ENCODE data around the gene RBP3. TPM values are rescaled to one million over a fixed set of nuclear protein-coding genes. Genes with fewer than 3 reads are reported as not detected.
A peak's percentile ranks its signal among the peaks of the same experiment; 100 is the strongest.

RBP3 gene
- total RNA-seq, 1 experiment from 2014 or later, result not detected

DNA sequence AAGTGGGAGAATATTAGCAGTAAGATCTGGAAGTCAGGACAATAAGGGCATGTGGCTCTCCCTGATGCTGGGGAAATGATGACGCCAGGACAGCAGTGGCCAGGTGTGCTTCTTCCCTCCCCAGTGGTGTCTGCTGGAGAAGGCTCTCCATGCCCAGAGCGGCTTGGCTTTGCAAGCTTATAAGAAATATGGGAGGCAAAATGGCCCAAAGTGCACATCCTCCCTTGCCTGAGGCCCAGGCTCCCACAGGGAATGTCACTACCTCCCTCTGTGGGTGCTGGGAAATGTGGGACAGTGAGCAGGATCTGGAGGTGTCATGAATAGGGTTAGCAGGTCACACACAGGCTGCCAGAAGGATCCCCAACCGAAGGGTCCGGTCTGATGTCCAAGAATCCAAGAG is 53.0 kb downstream of the RBP3 start:
- no peak for DNase-seq (ENCODE audit: low spot score)

DNA sequence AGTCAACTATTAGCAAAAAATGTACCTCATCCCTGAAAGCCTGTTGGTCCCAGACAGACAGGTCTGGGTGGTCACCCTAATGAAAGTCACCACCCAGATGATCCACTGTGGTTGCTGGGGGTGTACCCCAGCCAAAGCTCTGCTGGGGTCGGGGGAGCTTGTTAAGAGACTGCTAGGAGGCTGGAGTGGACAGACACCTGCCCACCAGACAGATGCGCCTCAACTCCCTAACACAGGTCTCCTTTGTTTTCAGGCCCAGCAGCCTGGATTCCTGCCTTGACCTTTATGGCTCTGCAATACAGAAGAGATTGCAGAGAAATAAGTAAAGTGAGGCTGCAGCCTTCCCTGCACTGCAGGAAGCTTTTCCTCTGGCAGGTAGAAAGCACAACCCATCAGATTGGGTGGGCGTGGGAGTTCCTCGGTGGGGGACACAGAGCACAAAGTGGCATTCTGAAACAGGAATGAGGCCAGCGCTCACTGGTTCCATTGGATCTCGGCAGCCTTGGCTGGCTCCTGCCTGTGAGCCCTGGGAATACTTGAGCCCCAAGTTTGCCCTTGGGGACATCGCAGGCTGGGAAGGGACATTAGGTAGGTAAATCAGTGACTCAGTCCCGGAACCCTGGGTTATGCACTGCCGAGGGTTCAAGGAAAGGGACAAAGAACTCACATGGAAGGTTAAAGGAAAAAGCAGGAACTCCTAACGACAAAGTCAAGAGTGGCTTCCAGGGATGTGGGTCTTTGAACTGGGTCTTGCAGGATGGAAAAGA is 53.9 kb downstream of the RBP3 start:
- DNase-seq (ENCODE audit: low spot score), result no peak

DNA sequence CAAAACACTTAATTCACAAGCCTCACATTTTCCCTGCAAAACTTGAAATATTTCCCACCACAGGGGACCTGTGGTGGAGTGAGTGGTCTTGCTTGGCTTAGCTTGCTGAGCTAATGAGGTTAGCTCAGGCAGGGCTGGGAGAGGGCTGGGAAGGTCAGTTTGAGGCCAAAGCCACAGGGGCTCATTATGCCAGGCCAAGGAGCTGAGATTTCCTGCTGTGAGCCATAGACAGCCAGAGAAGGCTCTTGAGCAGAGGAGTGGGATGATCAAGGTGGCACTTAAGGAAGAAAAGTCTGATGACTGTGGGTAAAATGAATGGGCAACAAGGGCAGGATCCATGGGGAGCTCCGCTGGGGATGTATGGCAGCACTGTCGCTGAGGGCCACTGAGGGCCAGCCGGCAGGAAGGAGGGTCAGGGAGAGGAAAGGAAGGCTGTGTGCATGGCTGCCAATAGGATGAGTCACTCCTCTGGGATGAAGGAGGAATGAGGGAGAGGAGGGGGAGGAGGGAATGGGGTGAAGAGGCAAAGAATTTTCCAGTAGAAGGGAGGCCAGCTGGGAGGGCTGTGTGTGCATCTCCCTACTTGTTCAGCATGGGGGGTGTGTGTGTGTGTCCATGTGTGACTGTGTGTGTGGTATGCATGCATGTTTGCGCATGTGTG is 54.6 kb downstream of the RBP3 start:
- DNase-seq (ENCODE audit: low spot score), result peak; percentile 97

DNA sequence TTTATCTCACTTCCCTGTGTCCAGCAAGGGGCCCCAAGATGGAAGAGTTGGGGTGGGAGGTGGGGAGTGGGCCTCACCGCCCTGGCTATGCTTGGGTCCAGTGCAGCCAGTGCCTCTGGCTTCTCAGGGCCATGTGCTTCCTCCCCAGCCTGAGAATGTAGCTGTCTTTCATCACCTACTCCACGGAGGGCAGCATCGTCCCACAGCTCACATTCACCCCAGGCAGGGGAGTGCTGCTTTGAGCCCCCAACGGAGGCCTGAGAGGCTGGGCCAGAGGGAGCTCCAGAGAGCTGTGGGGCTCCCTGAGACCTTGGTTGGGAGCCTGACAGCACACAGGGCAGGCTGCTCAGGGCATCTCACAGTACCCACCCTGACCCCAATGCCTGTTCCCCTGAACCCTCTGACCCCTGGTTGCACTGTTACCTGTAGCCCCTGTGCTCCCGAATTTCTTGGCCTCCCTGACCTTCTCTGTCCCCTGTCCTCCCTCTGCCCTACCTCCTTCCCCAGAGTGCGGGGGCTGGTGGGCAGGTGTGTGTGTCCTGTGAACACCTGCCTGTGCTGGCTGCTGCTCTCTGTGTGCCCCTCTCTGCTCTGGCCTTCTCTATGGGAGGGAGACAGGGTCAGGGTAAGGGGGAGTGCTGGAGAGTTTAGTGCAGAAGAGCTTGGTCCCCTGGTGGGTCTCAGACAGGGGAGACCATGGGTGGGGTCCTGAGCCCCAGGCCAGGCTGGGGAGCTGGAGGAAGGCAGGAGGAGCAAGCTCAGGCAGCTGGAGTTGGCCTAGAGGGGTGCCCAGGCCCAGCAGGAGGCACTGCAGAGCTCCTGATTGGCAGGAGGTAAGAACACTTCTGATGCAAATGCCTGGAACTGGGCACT is 55.5 kb downstream of the RBP3 start:
- DNase-seq (ENCODE audit: low spot score), result no peak

DNA sequence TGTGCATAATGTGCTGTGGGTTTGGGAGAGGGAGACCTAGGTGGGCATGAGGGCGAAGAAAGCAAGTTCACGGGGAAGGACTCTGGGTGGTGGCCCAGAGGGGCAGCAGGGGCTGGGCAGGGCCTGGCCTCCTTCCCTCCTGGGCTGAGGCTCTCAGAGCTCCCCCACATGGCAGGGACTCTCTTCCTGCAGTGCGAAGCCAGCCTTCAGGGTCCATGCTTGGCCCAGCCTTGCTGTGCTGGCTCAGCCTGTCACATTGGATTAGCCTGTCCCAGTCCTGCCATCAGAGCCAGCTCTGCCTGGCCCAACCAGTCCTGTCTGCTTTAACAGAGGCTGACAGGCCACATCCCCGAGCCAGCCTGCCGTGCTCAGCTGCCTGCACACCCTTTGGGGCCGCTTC is 56.3 kb downstream of the RBP3 start:
- DNase-seq (ENCODE audit: low spot score), result no peak

DNA sequence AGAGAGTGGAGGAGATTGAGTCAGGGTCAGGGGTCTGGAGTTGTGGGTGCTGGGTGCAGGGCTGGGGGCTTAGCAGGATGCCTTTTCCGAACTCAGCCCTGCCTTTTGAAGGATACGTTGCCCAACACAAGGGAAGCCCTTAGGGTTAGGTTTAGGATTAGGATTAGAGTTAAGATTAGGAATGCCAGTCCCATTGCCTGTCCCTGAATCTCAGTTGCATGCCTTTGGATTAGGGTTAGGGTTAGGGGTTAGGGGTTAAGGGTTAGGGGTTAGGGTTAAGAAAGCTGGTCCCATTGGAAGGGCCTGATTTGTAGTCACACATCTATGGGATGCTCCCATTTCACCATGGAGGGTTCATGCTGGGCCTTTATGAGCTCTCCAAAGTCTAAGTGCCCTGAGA is 56.8 kb downstream of the RBP3 start:
- no peak for DNase-seq (ENCODE audit: low spot score)

DNA sequence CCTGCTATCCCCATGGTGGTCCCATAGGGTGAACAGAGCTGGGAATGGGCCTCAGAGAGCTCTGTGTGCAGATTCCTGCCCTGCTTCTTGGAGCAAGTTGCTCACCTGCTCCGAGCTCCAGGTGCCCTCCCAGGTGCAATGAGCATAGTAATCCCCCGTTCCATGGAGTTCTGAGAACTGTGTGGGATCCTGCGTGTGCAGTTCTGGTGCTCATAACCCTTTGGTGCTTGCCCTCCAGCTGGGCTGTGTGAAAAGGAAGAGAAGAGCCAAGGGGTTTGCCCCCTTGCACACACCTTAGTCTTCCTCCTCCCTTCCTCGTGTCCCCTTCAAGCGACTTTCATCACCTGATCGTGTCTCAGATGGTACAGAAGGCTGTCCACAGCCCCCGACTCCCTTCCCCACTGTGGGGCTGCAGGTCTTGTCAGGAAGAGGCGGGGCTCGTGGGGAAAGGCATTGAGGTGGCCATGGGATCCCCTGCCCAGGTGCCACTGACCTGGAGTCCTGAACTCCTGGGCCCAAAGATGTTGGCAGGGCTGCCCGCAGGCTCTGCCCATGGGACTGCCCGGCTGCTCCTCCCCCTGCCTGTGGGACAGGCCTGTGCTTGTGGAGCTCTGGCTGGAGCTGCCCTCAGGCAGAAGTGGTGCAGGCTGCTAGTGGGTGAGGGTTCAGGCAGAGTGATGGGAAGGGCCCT is 57.8 kb downstream of the RBP3 start:
- peak; percentile 23 for DNase-seq (ENCODE audit: low spot score)

DNA sequence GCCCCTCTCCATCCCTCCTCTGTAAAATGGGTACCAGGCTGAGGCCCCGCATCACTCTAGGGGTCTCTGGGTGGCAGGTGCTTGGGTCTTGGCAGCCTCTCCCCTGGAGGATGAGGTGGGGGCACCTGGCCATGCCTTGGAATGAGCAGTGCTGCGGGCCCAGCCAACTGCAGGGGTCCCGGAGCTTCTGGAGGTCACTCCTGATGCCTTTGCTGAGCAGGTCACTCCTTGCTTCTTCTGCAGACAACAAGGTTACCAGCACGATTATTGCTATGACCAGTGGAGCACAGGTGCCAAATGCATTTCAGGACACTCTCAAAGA is 58.3 kb downstream of the RBP3 start:
- DNase-seq (ENCODE audit: low spot score), result no peak

DNA sequence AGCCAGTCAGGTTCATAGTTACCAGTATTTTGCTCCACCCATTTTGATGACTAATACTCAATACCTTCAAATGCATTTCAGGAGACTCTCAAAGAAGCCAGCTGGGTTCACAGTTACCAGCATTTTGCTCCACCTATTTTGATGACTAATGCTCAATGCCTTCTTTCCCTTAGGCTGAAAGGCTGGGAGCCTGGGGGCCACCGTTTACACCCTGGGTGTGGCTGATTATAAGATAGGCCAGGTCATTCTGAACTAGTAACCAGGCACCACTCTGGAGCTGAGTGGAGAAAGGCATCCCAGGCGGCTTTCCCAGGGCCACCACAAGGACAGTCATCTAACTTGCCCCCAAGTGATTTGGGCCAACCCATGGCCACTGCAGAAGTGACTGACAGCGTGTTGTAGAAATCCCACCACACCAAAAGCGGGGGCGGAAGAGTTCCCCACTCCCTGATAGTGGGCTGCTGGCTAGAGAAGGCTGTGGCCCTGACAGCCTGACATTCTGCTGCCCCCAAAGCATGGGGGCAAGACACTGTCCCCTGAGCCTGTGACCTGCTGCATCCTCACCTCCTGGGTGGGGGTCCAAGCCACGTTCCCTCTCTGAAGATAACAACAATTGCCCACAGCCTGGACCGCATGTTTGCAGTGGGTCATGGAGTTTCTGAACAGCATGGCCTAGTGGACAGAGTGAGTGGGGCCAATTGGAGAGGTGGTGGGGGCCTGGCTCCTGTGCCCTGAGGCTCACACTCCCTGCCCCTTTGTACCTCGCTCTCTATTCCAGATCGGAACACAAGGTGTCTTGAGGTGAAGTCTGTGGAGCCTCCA is 58.9 kb downstream of the RBP3 start:
- peak; percentile 99 for DNase-seq (ENCODE audit: low spot score)

Other genes starting within 250 kb of the RBP3 start
- not detected in 2 replicates for gene GDF10, start 48.2 kb upstream of the RBP3 start, total RNA-seq (2014; rRNA removed; shearing (Covaris generic))
- gene GDF2, start 25.9 kb upstream of the RBP3 start, total RNA-seq (2014; rRNA removed; shearing (Covaris generic)), result not detected in 2 replicates
- gene ZNF488, start 35.9 kb downstream of the RBP3 start, total RNA-seq (2014; rRNA removed; shearing (Covaris generic)), result 2.6 and 3.6 TPM in 2 replicates
- 45.4 and 54.3 TPM in 2 replicates for gene ANXA8, start 135.8 kb downstream of the RBP3 start, total RNA-seq (2014; rRNA removed; shearing (Covaris generic))
- gene FAM25G, start 143.3 kb downstream of the RBP3 start, total RNA-seq (2014; rRNA removed; shearing (Covaris generic)), result not detected in 2 replicates
- 4.5 and 4.6 TPM in 2 replicates for gene AGAP9, start 175.3 kb downstream of the RBP3 start, total RNA-seq (2014; rRNA removed; shearing (Covaris generic))

All from A172 (cell line).